Epithelial cell of esophagus (primary cell): ENCODE measurements around the gene DHX9.
A peak's percentile ranks its signal among the peaks of the same experiment; 100 is the strongest.

Source experiments
- DNase-seq: peaks from one replicate; pipeline ENCODE4 v3.0.0; 2010; ENCODE audit warnings: low read depth
- H3K4me3 ChIP-seq: 2 replicates; pipeline ENCODE4 v1.5.1; 2011; ENCODE audit warnings: mild to moderate bottlenecking, low read length, control low read depth
- TF ChIP-seq, protein P1 (sequence below): IDR thresholded peaks from 2 replicates; pipeline ENCODE4 v1.5.1; 2011; ENCODE audit warnings: low read depth, mild to moderate bottlenecking, low read length, control low read depth, inconsistent platforms; ENCODE audit not compliant: insufficient read depth; ENCODE audit errors: missing control alignments

The DHX9 gene

DNA sequence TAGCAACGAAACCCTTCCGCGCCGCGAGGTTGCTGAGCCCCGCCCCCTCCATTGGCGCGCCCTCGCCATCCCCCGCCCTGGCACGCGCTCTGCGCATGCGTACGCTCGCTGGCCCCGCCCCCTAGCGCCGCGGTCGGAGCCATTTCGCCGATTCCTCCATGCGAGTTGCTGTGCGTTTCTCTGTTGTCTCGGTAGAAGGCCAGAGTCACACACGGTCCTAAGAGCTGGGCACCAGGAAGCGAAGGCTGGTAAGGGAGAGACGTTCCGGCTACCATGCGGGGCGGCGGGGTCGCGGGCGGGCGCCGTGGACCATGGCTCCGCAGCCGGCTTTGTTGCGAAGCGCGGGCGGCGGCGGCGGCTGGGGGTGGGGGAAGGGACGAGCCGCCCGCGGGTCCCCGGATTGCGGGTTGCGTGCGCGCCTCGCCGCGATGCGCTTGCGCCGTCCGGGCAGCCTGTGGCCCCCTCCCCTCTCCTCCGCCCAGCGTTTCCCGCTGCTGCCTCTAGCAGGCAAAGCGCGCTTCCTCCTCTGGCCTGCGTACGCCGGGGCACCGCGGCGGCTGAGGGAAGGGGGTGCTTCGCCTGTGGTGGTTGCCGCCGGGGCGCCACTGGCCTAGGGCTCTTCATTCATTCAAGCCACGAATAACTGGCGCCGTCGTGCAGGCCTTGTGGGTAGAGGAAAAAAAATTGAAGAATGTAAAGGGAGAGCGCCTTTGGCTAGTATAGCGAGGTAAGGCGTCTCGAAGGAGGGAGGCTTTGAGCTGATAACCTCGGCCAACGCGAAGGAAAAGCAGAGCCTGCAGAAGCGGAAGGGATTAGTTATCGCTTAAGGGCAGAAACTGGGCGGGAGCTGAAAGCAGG, at the start of gene DHX9:
DHX9 (plus strand) TSS at position 139 of the 858 bp plus-strand sequence. CDS start 3,220 bp downstream, outside the sequence.
- peak; percentile 88 for DNase-seq
- TF ChIP-seq, protein P1, sequence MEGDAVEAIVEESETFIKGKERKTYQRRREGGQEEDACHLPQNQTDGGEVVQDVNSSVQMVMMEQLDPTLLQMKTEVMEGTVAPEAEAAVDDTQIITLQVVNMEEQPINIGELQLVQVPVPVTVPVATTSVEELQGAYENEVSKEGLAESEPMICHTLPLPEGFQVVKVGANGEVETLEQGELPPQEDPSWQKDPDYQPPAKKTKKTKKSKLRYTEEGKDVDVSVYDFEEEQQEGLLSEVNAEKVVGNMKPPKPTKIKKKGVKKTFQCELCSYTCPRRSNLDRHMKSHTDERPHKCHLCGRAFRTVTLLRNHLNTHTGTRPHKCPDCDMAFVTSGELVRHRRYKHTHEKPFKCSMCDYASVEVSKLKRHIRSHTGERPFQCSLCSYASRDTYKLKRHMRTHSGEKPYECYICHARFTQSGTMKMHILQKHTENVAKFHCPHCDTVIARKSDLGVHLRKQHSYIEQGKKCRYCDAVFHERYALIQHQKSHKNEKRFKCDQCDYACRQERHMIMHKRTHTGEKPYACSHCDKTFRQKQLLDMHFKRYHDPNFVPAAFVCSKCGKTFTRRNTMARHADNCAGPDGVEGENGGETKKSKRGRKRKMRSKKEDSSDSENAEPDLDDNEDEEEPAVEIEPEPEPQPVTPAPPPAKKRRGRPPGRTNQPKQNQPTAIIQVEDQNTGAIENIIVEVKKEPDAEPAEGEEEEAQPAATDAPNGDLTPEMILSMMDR = no peak
- H3K4me3 ChIP-seq = peak within 1 kb of the TSS; percentile 61

DNA sequence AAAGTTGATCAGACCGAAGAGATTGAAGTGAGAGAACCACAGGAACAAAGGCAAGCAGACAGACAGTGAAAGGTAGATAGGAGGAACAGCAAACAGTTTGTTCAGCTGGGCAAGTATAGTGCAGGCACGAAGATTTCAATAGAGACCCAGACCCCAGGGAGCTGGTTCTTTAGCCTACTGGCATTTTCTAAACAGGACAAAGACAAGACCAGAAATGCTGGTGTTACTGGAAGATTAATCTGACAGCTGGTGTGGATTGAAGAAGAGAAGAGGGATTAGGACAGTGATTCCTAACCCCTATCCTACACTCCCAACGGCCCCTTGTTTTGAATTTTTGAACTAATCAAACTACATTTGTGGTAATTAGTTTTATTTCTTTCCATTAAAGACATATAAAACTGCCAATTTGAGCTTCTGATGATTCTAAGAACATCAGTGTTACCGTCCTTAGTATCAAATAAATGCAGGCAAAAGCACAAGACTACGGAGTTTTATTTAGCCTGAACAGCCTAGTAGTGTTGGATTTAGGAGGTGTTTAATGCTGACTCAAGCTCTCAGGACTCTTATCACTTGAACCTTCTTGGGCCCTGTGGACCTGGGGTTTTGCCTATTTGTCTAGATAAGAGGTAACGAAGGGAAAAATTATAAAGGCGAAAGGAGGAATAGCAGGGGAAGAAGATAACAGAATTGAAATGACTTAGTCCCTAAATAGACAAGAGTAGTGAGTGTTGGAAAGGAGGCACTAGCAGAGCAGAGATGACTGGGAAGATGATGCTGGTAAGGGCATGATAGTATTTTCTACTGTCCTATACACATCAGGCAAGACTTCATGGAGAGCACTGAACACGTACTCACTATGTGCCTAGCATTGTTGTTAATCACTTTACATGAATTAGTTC, 47.6 kb upstream of the DHX9 start:
- H3K4me3 ChIP-seq = no peak overlapping the region
- TF ChIP-seq, protein P1 = no peak
- DNase-seq = no peak

DNA sequence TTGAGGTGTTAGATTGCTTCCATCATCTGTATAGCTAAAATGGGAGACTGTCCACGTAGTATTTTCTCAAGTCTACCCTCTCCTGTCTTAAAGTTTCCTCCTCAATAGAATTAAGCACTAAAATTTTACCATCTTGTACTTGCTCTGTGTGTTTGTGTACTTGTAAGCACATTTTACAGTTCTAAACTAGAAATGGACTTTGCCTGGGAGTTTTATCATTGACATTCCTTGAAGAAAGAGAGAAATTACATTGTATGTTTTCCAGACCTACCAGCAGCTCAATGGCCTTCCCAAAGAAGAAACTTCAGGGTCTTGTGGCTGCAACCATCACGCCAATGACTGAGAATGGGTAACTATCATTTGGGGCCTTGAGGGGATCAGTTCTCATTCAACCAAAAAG, 45.1 kb upstream of the DHX9 start:
- TF ChIP-seq, protein P1 = no peak
- DNase-seq = no peak
- H3K4me3 ChIP-seq = no peak overlapping the region

DNA sequence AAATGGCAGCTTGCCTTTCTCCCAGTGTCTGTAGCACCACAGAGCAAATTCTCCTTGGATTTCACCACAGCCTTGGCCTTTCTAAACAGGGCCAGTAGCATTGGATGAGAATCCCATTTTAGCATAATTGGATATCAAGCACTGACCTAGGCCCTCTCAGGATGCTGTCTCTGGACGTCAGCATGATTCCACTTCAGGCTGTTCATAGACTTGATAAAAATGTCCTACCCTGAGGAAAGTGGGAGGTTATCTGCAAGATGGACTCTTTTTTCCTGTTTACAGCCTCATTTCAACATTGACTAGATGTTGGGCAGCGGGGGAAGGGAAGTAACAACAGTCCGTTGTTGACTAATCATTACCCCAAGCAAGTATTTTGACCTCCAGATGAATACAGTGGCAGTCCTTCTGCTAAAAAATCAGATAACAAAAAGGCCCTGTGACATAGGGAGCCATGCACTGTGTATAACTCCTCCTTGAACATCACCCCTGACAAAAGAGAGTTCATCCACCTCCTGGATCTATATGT, 44.4 kb upstream of the DHX9 start:
- TF ChIP-seq, protein P1 = no peak
- no peak overlapping the region for H3K4me3 ChIP-seq
- DNase-seq = no peak

DNA sequence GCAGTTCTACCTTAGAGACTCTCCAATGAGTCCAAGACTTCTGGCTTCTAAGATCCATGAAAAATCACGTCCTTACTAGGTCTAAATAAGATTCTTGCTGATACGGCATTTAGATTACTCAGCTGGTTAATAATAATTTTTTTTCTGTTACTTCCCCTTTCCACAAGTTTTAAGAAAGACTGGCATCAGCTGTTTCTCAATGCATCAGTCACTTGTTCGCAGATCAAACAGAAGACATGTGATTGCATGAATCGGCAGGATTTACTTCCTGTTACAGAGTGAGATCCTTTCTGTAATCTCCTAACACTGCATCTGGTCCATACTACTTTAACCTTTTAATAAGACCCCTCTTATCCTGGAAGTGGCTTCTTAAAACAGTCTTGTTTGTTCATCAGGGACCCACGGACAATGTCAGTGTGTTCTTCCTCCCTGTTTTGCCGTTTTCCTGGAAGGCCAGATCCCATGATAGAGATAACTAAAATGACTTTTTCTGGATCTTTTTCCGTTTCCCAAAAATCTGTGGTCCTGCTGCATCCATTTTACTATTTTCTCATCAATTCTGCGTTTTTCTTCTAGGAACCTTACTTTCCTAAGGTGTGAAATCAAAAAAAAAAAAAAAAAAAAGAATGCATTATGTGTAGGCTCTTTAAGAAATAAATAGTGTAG, 43.5 kb upstream of the DHX9 start:
- TF ChIP-seq, protein P1 = no peak
- DNase-seq = peak; percentile 87
- no peak overlapping the region for H3K4me3 ChIP-seq

DNA sequence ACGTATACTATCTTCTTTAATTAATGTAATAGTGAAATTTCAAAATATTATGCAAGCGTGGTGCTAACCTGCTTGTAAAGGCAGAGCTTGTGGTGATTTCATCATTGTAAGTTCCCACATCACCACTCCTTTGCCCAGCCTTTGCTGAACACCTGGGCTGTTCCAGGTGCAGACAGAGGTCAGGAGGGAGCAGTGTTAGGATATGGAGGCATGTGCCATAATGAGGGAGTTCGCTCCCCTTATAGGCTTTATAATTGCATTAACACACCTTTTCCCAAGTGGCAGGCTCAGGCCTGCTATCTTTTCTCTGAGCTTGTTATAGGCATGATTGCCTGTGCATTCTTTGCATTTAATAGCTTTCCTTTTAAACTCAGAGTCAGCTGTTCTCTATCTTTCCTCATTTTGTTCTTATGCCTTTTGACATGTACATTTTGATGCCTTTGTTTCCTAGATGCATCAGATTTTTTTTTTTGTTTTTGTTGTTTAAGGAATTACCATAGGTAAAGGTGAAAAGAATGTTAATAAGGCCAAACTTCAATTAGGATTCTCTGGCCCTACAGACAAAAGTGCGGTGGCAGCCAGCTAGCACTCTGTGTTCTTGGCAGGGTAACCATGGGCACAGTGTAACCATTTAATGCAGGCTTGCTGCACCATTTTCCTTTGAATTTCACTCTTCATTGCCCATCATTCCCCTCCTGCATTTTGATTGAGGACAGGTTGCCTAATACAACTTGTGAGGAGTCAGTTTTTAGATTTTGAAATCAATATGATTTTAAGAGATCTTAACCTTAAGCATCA, 36.9 kb upstream of the DHX9 start:
- DNase-seq = peak; percentile 95
- H3K4me3 ChIP-seq = no peak overlapping the region

More for the DNA sequence above, 36.9 kb upstream of the DHX9 start:
- TF ChIP-seq, protein P1 = no peak
